NCI-H1105 treated with DMSO at 0.1 percent for 48 hours (cell line): ENCODE data around the gene HSPB6.

Source experiments
- DNase-seq: peaks from one replicate; lab custom pipeline; 2025; lab: John Stamatoyannopoulos, UW

HSPB6 gene

DNA sequence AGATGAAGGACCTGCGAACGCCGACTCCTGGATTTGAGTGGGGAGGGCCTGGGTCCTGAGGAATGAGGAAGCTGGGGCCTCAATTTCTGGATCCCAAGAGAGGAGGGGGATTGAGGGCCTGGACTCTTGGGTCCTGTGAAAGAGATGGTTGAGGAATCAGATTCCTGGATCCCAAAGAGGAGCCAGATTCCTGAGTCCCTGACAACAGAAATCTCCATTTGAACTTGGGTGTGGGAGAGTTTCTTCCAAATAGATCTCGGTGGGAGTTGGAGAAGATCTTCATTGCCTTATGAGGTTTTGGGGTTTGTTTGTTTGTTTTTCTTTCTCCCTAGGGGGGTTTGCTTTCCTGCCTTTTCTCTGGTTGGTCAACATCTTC lies 10.8 kb downstream of the HSPB6 start:
- DNase-seq, result no peak

DNA sequence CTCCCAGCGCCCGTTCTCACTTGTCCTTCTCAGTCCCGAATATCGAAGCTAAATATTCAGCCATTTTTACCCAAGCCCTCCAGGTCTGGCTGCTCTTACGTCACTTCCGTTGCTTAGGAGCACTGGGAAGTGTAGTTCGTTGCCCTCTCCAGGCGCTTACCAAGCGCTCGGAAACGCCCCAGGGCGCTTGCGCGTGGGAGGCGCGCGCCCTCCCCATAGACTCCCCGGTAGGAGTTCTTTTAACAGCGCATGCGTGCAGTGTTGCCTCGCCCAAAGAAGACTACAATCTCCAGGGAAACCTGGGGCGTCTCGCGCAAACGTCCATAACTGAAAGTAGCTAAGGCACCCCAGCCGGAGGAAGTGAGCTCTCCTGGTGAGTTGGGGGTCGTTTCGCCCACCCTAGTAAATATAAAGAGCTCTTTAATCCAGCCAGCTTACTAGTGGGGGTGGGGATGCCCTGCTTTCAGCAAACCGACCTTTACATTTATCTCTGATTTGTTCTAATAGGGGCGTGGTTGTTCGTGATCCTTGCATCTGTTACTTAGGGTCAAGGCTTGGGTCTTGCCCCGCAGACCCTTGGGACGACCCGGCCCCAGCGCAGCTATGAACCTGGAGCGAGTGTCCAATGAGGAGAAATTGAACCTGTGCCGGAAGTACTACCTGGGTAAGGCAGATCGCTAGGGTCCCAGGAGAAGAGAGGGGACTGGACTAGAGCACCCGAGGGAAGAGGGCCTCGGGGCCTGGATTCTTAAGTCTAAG lies 11.3 kb downstream of the HSPB6 start, which contains the start of the genes PSENEN and U2AF1L4:
TSS of gene PSENEN (plus strand) at position 324 of the 759 bp plus-strand sequence. CDS start at position 604, 280 bp downstream.
TSS of gene U2AF1L4 (minus strand) at position 91 of the 759 bp plus-strand sequence. CDS start at position 64, 27 bp downstream.
- DNase-seq, result peak; percentile 99

- DNase-seq, result peak; percentile 93
These were observed 12.2 kb downstream of the HSPB6 start for GRCh38 chr19:35744430-35745327.

DNA sequence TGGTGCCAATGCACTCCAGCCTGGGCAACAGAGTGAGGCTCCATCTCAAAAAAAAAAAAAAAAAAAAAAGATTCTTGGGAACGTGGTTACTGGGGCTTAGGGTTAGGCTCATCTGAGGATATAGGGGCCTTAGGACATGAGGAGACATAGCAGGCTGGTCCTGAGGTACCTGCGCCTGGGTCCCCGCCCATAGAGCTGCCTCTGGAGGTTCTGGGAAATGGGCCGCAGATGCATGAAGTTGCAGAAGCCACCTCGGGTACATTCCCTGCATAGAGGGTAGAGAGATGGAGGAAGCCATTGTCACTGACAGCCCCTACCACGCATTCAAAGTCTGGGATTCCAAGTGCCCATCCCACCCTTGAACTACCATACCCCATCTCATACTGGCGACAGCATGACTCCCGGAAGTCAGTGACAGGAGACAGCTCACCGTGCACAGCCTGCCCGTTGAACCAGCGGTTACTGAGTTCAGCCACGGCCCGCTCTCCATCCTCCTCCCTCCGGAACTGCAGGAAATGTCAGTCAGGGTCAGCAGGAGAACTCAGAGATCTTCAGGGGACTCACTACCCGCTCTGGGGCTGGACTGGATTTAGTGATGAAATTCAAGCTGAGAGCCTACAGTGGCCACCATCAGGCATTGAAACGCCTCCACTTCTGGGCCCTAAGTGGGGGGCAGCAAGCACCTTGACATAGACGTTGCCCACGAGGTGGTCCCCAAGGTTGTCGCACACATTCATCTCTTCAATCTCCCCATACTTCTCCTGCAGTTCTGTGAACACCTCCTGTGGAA lies 13.0 kb downstream of the HSPB6 start:
- DNase-seq, result no peak

GRCh38 chr19:35742121-35742724 lies 14.6 kb downstream of the HSPB6 start, which contains the start of gene IGFLR1:
Gene IGFLR1, minus strand, starts transcription at chr19:35742452. Its CDS starts 1,272 bp downstream, at chr19:35741180.
- DNase-seq, result no peak

DNA sequence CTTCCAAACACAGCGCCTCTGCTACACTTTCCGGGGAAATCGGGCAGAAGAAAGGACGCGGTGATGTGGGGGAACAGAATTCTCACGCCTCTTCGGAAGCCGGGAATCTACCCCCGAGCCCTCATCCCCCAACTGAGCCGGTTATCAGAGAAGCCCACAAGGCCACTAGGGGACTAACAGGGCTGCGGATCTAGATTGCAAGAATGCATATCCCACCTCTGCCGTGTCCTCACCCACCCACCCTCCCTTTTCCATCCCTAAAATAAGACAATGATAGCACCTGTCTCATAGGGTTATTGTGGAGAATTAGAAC lies 15.7 kb downstream of the HSPB6 start:
- DNase-seq, result no peak

DNA sequence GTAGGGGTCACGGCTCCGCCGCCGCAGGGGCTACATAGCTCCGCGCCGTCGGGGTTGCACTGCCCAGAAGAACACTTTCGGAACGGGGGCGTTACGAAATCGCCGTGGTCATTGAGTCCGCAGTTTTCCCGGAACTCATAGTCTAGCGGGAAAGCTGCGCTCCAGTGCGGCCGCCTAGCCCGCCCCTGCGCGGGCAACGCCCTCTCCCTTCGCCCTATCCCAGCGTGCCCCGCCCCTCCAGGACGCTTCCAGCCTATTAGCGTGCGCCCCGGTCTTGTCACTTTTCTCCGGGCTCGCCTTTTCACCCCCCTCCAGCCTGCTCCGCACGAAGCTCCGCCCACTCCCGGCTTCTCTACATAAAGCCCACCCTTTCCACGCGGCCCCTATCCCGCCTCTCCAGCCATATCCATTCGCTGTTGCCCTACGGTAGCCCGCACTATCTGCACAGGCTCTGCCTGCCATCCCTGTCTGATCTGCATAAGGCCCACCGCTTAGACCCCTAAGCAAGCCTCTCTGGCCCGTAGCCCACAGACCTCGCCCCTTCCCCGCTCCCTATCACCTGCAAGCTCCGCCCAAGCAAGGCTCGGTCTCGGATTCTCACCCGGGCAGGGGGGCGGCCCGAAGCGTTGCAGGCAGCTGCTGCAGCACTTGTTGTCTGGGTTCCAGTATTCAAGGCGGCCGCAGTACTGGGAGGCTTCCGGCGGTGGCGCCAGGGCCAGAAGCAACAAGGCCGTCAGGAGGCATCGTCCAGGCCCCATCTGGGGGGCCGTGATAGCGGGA lies 16.2 kb downstream of the HSPB6 start:
- peak; percentile 98 for DNase-seq

DNA sequence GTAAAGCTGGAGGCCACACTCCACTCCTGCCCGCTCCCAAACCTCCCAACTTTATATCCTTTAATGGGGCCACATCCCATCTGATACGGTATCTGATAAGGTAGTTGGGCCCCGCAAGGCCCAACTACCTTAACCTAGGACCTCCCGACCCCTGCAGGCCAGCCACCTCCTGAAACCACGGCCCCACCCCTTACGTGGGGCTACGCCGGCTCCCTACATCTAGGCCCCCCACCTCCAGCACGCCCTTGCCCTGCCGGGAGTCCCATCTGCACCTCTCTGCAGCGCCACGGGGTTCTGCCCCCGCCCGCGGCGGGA lies 16.8 kb downstream of the HSPB6 start:
- no peak for DNase-seq

- DNase-seq, result no peak
These were observed 17.3 kb downstream of the HSPB6 start for GRCh38 chr19:35739275-35740107.

DNA sequence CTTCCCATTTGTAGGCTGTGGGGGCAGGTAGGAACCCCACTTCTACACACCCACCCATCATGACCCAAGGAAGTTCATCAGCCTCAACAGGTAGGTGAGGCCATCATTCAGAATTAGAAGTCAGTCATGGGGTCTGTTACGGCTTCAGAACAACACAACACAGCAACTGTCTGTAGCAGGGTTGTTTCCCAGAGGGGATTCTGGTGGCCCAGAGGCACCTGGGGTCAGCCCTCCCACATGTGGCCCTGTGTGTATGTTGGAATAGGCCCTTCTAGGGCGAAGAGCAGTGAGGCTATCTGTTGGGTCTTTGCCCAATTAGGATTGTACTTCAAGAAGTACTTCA lies 18.0 kb downstream of the HSPB6 start:
- no peak for DNase-seq

DNA sequence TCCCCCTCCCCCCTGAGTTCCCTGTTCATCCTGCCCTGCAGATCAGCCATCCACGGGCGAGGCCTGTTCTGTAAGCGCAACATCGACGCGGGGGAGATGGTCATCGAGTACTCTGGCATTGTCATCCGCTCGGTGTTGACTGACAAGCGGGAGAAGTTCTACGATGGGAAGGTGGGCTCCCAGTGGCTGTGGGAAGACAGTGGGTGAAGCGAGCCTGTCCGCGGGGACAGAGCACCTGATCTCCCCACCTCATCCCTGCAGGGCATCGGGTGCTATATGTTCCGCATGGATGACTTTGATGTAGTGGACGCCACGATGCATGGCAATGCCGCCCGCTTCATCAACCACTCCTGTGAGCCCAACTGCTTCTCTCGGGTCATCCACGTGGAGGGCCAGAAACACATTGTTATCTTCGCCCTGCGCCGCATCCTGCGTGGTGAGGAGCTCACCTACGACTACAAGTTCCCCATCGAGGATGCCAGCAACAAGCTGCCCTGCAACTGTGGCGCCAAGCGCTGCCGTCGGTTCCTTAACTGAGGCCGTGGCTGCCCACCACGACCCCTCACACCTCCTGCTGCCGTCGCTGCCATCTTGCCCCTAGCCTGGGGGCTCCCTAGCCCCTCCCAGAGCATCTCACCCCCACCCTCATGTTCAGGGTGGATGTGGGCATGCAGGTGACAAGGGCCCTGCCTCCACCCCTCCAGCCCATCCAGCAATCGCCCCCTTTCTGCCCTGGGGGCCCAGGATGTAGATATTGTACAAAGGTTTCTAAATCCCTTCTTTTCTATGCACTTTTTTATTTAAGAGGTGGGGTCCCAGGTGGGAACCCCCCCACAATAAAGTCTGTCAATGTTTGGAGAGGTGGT lies 18.6 kb downstream of the HSPB6 start:
- DNase-seq, result no peak

- DNase-seq, result no peak
These were observed 19.6 kb downstream of the HSPB6 start for GRCh38 chr19:35736913-35737886.

DNA sequence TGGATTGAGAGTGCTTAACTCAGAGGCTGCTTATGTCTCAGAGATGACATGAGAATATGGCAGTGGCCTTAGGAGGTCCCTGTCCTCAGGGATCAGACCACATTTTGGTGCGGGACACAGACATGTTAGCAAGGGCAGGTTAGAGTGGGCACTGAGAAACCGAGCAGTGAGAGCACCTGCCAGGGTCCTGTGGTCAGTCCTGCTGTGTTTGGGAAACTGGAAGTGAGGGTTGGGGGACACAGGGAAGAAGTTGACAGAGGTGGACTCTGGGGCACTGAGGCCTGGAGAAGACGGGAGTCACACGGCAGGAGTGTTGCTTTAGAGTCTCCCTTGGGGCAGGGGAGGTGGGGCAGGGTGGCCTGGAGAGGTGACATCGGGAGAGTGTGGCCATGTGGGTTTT lies 21.9 kb downstream of the HSPB6 start:
- DNase-seq, result no peak

- no peak for DNase-seq
These were observed 22.6 kb downstream of the HSPB6 start for GRCh38 chr19:35734273-35734672.

DNA sequence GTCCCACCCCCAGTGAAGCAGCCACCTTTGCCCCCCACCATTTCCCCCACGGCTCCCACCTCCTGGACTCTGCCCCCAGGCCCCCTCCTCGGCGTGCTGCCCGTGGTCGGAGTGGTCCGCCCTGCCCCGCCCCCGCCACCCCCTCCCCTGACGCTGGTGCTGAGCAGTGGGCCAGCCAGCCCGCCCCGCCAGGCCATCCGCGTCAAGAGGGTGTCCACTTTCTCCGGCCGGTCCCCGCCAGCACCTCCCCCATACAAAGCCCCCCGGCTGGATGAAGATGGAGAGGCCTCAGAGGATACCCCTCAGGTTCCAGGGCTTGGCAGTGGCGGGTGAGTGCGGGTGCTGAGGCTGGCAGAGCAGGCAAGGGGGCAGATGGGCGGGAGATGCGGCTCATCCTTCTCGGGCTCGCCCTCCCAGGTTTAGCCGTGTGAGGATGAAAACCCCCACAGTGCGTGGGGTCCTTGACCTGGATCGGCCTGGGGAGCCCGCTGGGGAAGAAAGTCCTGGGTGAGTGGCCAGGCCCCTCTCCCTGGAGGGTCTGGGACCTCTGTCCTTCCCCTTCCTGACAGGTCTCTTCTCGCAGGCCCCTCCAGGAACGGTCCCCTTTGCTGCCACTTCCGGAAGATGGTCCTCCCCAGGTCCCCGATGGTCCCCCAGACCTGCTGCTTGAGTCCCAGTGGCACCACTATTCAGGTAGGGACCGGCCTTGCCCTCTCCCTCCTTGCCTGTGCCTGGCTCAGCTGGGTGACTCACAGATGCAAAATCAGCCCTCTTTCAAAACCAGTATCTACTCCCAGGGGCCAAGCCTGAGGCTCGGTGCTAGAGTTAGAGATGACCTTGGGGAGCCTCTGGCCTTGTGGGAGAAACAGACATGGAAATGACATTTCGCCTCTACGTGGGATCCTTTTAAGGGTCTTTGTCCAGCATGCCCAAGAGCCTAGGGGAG lies 23.4 kb downstream of the HSPB6 start:
- DNase-seq, result no peak

- DNase-seq, result no peak
These were observed 24.2 kb downstream of the HSPB6 start for GRCh38 chr19:35732540-35733179.
